GM18870 (cell line): Measurements from ENCODE around the gene NCAM1.

Experiments used
- ATAC-seq: cut with Tn5 transposase; IDR thresholded peaks from one replicate; pipeline ENCODE4 v1.9.1; 2021; ENCODE audit warnings: moderate library complexity; ENCODE audit not compliant: unreplicated experiment

NCAM1 gene

GRCh38 chr11:112968941-112969713 lies 7.9 kb downstream of the NCAM1 start:
- ATAC-seq = no peak

GRCh38 chr11:112971195-112971594 lies 10.0 kb downstream of the NCAM1 start:
- ATAC-seq = no peak

GRCh38 chr11:112971827-112972226 lies 10.6 kb downstream of the NCAM1 start:
- ATAC-seq = no peak

DNA sequence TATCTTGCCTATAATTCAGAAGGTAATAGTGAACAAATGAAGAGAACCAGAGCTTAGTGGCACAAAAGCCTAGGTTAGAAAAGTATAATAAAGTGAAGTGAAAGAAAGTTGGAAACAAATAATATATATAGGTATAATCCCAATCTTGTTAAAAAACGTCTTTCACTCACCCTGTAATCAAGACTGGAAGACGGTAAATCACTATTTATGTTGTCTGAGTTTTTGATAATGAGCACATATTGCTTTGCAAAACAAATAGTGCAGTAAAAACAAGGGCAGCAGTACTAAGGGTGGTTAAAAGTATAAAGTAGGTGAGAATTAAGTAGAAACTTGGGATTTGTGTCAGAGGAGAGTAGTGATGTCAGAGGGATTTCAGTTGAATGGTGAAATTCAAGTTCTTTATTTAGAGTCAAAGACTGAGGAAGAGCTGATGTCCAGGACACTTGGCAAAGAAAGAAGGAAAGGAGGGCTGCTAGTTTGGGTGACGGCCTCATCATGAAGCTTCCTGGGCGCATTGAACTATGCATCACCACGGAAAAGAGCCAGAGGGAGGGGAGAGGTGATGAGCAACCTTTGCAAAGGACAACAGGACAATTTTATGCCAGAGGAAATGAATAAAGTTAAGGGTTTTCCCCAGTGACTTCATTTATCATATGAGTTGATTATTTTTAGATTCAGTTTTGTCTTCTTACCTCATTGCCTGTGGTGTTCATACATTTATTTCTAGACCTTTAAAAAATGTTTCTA lies 11.4 kb downstream of the NCAM1 start:
- ATAC-seq = no peak

DNA sequence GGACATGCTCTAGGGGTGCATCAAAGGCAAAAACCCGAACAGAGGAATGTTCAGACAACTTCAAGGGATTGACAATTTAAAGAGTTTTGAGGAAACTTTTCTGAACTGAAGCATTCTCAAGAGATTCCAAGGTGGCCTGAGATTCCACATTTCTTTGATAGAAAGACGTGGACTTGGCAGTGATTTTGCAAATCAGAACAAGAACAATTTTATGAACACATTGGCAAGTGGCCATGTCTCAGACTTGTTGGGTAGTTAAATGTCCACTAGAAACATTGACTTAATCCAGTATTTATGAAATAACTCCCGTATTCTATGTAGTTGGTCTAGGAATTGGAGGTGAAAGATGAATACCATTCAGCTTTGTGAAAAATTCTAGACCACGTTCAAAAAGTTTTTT lies 13.8 kb downstream of the NCAM1 start:
- ATAC-seq = no peak

DNA sequence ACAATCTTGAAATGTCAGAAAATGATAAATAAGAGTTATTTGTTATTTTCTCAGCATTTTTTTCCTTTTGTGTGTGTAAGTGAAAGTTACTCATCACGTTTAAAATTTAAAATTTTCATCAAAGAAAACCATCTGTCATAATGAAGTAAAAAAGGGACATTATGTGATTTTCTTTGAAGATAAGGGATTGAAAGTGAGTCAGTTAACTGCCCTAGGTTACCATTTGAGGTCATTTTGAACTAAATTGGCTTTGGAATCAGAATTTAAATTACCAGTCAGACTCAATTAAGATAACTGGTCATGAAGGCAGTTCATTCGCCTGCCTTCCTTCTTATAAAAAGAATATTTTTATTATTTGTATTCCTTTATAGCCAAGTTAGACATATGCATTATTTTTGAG lies 14.3 kb downstream of the NCAM1 start:
- no peak for ATAC-seq

DNA sequence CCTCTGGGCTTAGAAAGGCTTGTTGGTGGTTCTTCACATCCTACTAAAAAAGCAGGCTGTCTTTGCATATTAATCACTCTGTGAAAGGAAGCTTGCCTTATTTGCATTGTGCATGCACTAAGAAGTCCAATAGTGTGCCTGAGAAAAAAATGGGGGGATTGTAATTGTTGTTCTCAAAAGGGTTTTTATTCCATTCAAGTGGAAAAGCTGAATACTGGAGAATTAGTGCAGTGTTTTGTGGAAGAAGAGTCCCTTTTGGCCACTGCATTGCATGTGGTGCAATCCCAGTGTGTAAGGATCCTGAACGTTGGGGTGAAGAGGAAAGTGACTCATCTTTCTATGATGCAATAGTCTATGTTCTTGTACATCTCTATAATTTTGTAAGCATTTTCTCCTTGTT lies 16.5 kb downstream of the NCAM1 start:
- no peak for ATAC-seq

GRCh38 chr11:112983887-112984286 lies 22.7 kb downstream of the NCAM1 start:
- ATAC-seq = no peak

DNA sequence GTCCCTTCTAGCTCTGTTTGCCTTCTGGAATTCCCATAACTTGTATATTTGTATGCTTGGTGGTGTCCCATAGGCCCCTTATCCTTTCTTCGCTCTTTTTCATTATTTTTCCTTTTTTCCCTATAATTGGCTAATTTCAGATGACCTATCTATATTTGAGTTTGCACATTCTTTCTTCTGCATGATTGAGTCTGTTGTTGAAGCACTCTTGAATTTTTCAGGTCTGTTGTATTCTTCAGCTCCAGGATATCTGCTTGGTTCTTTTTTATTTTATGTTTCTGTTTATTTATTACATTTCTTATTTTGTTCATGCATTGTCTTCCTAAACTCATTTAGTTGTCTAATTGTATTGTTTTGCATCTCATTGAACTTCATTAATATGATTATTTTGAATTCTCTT lies 28.0 kb downstream of the NCAM1 start:
- no peak for ATAC-seq

GRCh38 chr11:112993808-112994207 lies 32.6 kb downstream of the NCAM1 start:
- no peak for ATAC-seq

DNA sequence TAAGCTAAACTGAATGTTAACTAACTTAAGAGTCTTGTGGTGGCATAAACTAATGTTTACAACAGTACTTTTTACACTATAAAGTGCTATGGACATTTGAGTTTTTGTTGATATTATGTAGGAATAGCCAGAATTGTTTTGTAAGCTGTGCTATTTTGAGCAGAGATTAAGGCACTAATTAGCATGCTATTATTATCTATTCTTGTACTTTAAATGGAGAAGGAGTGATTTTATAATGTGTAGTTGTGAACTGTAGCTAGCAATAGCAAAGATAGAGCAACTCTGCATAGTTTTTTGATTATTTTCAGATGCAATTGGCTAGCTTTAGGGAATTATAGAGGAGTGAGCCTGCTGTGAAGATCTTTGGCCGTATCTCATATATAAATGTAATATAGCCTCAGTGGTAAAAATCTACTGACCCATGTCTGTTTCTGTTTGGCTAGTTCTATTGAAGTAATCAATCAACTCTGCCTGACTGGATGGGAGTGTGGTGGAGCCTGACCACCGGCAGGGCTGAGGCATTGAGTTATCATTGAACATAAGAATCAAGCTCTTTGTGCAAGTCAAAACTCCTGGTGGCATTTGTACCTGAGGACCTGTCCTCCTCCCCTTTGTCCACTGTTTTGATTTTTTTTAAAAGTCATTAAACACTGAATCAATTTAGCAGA lies 34.3 kb downstream of the NCAM1 start:
- no peak for ATAC-seq

GRCh38 chr11:112996994-112997393 lies 35.8 kb downstream of the NCAM1 start:
- no peak for ATAC-seq

DNA sequence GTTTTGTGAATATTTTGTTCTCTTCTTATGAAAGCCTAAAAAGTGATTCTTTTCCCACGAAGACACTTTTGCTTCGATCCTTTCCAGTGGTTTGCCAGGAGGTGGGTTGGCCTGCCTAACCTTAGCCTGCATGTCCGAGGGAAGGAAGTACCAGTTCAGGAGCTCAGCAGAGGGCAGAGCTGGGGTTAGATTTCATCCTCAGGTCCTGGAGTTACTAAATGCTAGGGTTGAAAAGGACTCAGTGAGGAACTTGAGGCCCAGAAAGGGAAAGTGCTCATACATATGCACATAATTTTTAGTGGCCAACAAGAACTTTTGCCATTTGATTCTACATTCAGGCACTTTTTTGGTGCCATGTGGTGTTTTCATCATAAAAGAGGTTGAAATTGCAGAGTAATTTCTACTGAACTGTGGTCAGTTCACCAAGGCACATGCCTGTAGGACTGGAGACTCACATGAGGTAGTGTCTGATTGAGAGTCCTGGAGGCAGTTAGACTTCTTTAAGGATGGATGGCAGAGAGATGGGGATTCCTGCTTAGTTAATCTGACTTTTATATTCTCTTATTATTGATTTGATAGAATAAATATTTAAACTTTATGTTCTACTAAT lies 36.7 kb downstream of the NCAM1 start:
- no peak for ATAC-seq

DNA sequence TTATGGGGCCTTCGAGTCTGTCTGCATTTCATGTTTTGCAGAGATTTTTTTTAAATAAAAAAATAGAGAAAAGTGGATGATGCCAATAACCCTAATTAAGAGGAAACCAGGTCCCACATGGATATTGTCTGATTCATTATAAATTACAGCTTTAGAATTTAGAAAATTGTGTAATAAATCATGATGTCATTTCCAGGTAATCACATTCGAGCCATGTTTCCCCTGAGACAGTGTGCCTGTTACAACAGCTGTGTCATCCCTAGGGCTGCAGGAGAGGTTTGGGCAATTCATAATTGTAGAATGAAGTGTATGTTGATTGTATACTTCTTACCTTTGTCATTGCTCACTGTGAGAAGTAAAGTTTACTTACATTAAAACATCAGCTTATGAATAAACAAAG lies 38.3 kb downstream of the NCAM1 start:
- no peak for ATAC-seq

- ATAC-seq = no peak
Observed at GRCh38 chr11:113001709-113002108, 40.5 kb downstream of the NCAM1 start.

- no peak for ATAC-seq
Observed at GRCh38 chr11:113006896-113007445, 45.8 kb downstream of the NCAM1 start.

- no peak for ATAC-seq
Observed at GRCh38 chr11:113014262-113015097, 53.3 kb downstream of the NCAM1 start.

GRCh38 chr11:113015098-113015455 lies 53.9 kb downstream of the NCAM1 start:
- ATAC-seq = no peak

DNA sequence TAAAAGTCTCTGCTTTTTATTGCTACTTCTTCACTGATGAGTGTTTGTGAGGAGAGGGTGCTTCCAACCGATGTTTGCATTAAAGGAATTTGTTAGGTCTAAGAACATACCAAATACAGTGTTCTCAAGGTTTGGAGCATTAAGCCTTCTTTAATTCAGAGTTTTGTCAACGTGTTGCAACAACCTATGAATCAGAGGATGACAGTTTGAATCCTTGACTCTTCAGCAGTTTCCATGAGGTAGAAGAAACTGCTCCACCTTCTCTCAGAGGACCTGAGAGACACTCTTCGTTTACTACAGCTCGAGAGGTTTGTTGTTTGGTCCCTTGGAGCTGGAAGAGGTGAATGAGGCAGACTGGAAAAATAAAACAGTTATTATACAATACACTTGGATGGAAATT lies 55.7 kb downstream of the NCAM1 start:
- no peak for ATAC-seq

DNA sequence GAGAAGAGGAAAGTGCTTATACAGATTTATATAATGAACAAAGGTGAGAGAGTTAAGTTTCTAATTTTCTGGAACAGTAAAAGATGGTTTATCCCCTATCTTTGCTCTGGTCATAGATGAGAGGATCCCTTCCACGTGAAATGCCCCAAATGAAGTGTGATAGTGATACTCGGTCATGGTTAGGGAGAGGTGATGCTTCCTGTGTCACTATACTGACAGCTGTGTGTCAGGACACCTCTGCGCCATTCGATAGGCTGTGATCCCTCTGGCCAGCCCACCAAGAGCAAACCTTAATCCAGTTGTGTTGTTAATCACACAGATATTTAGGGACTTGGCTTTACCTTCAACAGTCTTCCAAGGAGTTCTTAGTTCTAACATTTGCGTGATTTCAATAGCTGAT lies 57.7 kb downstream of the NCAM1 start:
- ATAC-seq = no peak
